Suprapubic skin (tissue), 4 donors: ENCODE results near the gene MAP4K5.

Experiments used
- EP300 ChIP-seq: sonication (generic); formaldehyde crosslinking; IDR thresholded peaks from one replicate; pipeline ENCODE4 v1.6.1; 2017; ENCODE audit warnings: antibody characterized with exemption
- POLR2A ChIP-seq, 2 donors: fragments of 450-650 bp; IDR thresholded peaks; one replicate each; pipeline ENCODE4 v1.6.1; 2017; ENCODE audit warnings: antibody characterized with exemption in 2 of 2, mild to moderate bottlenecking in 2 of 2, moderate library complexity in 2 of 2
- POLR2AphosphoS5 ChIP-seq, 3 donors: sonication (generic); formaldehyde crosslinking; IDR thresholded peaks; one replicate each; pipeline ENCODE4 v1.6.1; 2017; ENCODE audit warnings: antibody characterized with exemption in 3 of 3
- TF ChIP-seq, protein P1 (sequence below), 2 donors: fragments of 200-600 bp in 1 of 2; fragments of 450-650 bp in 1 of 2; sonication (generic) in 1 of 2; IDR thresholded peaks; one replicate each; pipeline ENCODE4 v1.5.1; 2016 to 2019; ENCODE audit warnings: antibody characterized with exemption in 2 of 2, mild to moderate bottlenecking in 1 of 2, moderate library complexity in 1 of 2

DNA sequence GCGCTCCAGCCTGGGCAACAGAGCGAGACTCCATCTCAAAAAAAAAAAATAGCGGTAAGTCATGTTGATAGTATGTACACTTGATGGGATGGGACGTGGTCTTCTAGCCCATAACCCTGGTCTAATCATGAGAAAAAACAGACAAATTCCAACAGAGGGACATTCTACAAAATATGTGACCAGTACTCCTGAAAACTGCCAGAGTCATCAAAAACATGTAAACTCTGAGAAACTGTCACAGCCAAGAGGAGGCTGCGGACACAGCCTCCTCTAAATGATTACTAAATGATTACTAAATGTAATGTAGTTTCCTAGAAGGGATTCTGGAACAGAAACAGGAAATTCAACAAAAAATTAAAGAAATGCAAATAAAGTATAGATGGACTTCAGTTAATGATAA lies 156.6 kb downstream of the MAP4K5 start:
- TF ChIP-seq, protein P1, sequence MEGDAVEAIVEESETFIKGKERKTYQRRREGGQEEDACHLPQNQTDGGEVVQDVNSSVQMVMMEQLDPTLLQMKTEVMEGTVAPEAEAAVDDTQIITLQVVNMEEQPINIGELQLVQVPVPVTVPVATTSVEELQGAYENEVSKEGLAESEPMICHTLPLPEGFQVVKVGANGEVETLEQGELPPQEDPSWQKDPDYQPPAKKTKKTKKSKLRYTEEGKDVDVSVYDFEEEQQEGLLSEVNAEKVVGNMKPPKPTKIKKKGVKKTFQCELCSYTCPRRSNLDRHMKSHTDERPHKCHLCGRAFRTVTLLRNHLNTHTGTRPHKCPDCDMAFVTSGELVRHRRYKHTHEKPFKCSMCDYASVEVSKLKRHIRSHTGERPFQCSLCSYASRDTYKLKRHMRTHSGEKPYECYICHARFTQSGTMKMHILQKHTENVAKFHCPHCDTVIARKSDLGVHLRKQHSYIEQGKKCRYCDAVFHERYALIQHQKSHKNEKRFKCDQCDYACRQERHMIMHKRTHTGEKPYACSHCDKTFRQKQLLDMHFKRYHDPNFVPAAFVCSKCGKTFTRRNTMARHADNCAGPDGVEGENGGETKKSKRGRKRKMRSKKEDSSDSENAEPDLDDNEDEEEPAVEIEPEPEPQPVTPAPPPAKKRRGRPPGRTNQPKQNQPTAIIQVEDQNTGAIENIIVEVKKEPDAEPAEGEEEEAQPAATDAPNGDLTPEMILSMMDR (IDR thresholded peaks at IDR 0.05): no peak
- no peak for TF ChIP-seq POLR2A (IDR thresholded peaks at IDR 0.05)
- TF ChIP-seq POLR2AphosphoS5 (IDR thresholded peaks at IDR 0.05): no peak
- no peak for TF ChIP-seq EP300
